Fibroblast of the aortic adventitia (primary cell): ENCODE data around the gene MFSD6L. TPM values are rescaled to one million over a fixed set of nuclear protein-coding genes. Genes with fewer than 3 reads are reported as not detected.
A peak's percentile ranks its signal among the peaks of the same experiment; 100 is the strongest.

Source experiments
- DNase-seq: peaks from one replicate; pipeline ENCODE4 v3.0.0-alpha.2; 2010; ENCODE audit warnings: low read depth
- H3K4me3 ChIP-seq: 2 replicates; pipeline ENCODE4 v1.5.1; 2011; ENCODE audit warnings: low read depth, mild to moderate bottlenecking, control low read depth, low read length, moderate library complexity
- CTCF ChIP-seq: IDR thresholded peaks from 2 replicates; pipeline ENCODE4 v1.5.1; 2011; ENCODE audit warnings: mild to moderate bottlenecking, low read length, control low read depth, inconsistent platforms; ENCODE audit not compliant: insufficient read depth
- total RNA-seq: library from RNA; depleted of rRNA; stranded (reverse); fragments of >200 nt; gene quantifications from 2 replicates; pipeline ENCODE4 v1.2.3, GENCODE V29; 2012; ENCODE audit warnings: low replicate concordance

The MFSD6L gene
- total RNA-seq, 1 donor, result not detected

- DNase-seq, result no peak
- TF ChIP-seq CTCF, result no peak
Observed at GRCh38 chr17:8755590-8756255, 43.4 kb downstream of the MFSD6L start.

GRCh38 chr17:8754890-8755289 lies 44.3 kb downstream of the MFSD6L start:
- H3K4me3 ChIP-seq, result no peak overlapping the region
- TF ChIP-seq CTCF, result no peak
- DNase-seq, result no peak

More at GRCh38 chr17:8755590-8756255, 43.4 kb downstream of the MFSD6L start:
- H3K4me3 ChIP-seq, result no peak overlapping the region

- H3K4me3 ChIP-seq, result no peak overlapping the region
- TF ChIP-seq CTCF, result peak; percentile 52
- peak; percentile 37 for DNase-seq
Observed at GRCh38 chr17:8753976-8754440, 45.2 kb downstream of the MFSD6L start.

GRCh38 chr17:8753136-8753975 lies 45.8 kb downstream of the MFSD6L start:
- no peak overlapping the region for H3K4me3 ChIP-seq
- no peak for DNase-seq
- no peak for TF ChIP-seq CTCF

- DNase-seq, result no peak
- TF ChIP-seq CTCF, result no peak
Observed at GRCh38 chr17:8749616-8750015, 49.5 kb downstream of the MFSD6L start.

GRCh38 chr17:8747742-8748141 lies 51.4 kb downstream of the MFSD6L start:
- no peak for TF ChIP-seq CTCF
- H3K4me3 ChIP-seq, result no peak overlapping the region
- DNase-seq, result no peak

More at GRCh38 chr17:8749616-8750015, 49.5 kb downstream of the MFSD6L start:
- H3K4me3 ChIP-seq, result no peak overlapping the region

Other genes with a start within 250 kb of the MFSD6L start
- 85.7 and 404 TPM in 2 replicates for gene MYH10, start 168.6 kb downstream of the MFSD6L start, total RNA-seq
- not detected in 2 replicates for gene CCDC42, start 54.5 kb downstream of the MFSD6L start, total RNA-seq
- not detected in 2 replicates for gene SPDYE4, start 40.8 kb downstream of the MFSD6L start, total RNA-seq
- 0.16 TPM in 1 of 2 replicates, not detected in the other for gene PIK3R6, start 68.3 kb upstream of the MFSD6L start, total RNA-seq
- gene PIK3R5, start 166.3 kb upstream of the MFSD6L start, total RNA-seq, result not detected in 2 replicates
- 0.33 and 0.81 TPM in 2 replicates for gene NTN1, start 222.1 kb upstream of the MFSD6L start, total RNA-seq